ENCODE results near the gene SRPRB.
"Not testable (repeated sequence)": the region's sequence is repeated elsewhere in the genome, so short reads cannot be mapped to it uniquely, and the experiment has no call there.

Gene SRPRB

GRCh38 chr3:133777807-133778568 is 27.6 kb upstream of the SRPRB start:
- no peak for DNase-seq (ENCODE audit: low read depth)

GRCh38 chr3:133779626-133780203 is 25.9 kb upstream of the SRPRB start:
- DNase-seq (ENCODE audit: low read depth): no peak
- TF ChIP-seq CTCF (IDR thresholded peaks at IDR 0.05; ENCODE audit: low read depth, low read length, missing control alignments): no peak
- no peak overlapping the region for H3K4me3 ChIP-seq (ENCODE audit: low read depth, low read length)

More at GRCh38 chr3:133777807-133778568, 27.6 kb upstream of the SRPRB start:
- TF ChIP-seq CTCF (IDR thresholded peaks at IDR 0.05; ENCODE audit: low read depth, low read length, missing control alignments): no peak
- H3K4me3 ChIP-seq (ENCODE audit: low read depth, low read length): no peak overlapping the region

- not testable (repeated sequence) for H3K4me3 ChIP-seq (ENCODE audit: low read depth, low read length); DNase-seq (ENCODE audit: low read depth)
Measured at GRCh38 chr3:133780756-133781155, 24.9 kb upstream of the SRPRB start.

GRCh38 chr3:133781570-133781969 is 24.0 kb upstream of the SRPRB start:
- DNase-seq (ENCODE audit: low read depth): no peak
- H3K4me3 ChIP-seq (ENCODE audit: low read depth, low read length): no peak overlapping the region
- TF ChIP-seq CTCF (IDR thresholded peaks at IDR 0.05; ENCODE audit: low read depth, low read length, missing control alignments): no peak

- H3K4me3 ChIP-seq (ENCODE audit: low read depth, low read length): no peak overlapping the region
- no peak for DNase-seq (ENCODE audit: low read depth)
- TF ChIP-seq CTCF (IDR thresholded peaks at IDR 0.05; ENCODE audit: low read depth, low read length, missing control alignments): no peak
Measured at GRCh38 chr3:133782454-133782853, 23.2 kb upstream of the SRPRB start.

- no peak for TF ChIP-seq CTCF (IDR thresholded peaks at IDR 0.05; ENCODE audit: low read depth, low read length, missing control alignments)
- no peak overlapping the region for H3K4me3 ChIP-seq (ENCODE audit: low read depth, low read length)
- DNase-seq (ENCODE audit: low read depth): no peak
Measured at GRCh38 chr3:133783762-133784161, 21.9 kb upstream of the SRPRB start.

GRCh38 chr3:133788024-133788423 is 17.6 kb upstream of the SRPRB start:
- DNase-seq (ENCODE audit: low read depth): no peak
- no peak overlapping the region for H3K4me3 ChIP-seq (ENCODE audit: low read depth, low read length)
- no peak for TF ChIP-seq CTCF (IDR thresholded peaks at IDR 0.05; ENCODE audit: low read depth, low read length, missing control alignments)
